Fibroblast of the conjunctiva (primary cell): ENCODE measurements around the gene RSRC1.
A peak's percentile ranks its signal among the peaks of the same experiment; 100 is the strongest.

Source experiments
- DNase-seq: peaks from one replicate; pipeline ENCODE4 v3.0.0-alpha.2; 2010; ENCODE audit warnings: low read depth

Gene RSRC1

DNA sequence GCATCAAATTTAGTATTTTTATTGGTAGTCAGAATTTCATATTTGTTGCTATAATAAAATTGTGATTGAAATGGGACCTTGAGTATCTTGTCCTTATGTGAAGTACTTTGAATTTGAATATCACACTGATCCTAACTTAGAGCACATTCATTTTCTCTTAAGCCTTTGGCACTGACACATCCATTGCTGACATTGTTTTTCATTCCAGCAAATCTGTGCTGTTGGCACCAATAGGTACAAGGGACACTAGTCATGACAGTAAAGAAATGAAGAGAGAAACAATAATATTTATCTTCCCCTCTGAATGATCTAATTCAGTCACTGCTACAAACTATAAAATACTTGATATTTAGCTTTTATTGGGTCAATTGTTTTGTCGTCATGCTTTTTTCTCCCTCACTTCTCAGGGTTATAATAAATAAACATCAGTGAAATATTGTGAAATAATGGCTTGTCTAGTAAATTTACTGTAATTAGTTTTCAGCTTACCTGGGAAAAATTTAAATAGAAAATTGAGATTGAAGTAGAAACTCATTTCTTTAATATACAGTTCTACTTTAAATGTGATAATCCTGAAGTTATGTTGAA, 294.3 kb downstream of the RSRC1 start:
- DNase-seq, result no peak

DNA sequence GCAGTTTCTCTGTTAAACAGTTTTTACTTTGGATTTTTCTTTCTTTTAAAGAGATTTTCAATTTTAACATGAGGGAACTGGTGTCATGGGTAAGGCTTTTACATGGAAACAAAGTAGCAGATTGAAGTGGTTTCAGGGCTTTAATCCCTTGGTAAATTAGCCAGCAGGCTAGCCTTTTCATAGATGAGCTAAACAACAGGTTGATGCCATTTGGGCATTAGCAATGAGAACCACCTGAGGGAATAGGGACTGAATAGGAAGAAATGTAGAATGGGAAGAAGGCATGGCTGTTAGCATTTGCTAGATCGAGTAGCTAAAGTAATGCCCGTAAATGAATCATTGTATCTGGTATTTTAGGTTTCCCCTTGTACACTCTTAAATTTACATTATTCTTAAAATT, 295.6 kb downstream of the RSRC1 start:
- DNase-seq, result no peak

DNA sequence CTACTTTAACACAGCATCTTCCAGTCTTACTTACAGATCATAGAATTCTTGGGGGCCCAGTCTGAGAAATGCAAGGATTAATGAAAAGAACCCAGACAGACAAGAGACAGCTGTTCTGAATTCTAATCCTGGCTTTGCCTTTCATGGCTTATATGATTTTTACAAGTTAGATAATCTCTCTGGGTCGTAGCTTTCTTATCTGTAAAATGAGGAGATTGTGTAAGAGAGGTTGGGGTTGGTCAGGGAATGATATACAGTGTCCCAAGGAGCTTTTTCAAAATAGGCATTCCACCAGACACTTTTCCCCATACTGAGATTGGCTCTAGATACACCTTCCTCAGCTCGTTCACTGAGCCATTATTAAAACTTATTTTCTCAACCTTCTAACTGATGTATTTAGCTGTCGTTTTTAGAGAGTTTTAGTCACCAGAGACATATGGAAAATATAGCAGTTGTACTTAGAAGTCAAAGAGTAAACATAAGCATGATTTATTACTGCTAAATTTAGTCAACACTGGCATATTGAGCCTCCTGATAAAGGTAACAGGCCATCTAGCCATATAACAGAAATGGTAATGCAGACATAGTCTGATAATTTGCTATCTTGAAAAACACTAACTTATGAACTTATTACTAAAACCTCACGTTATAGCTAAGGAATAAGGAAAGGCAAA, 298.1 kb downstream of the RSRC1 start:
- DNase-seq, result no peak

DNA sequence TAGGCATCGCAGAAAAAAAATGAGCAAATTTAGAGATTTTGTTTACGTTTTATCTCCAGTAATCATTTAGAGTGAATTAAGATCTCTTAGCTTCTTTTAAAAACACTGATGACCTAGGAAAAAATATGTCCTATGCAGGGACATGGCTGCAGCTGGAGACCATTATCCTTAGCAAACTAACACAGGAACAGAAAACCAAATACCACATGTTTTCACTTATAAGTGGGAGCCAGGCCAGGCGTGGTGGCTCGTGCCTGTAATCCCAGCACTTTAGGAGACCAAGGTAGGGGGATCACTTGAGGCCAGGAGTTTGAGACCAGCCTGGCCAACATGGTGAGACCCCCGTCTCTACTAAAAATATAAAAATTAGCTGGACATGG, 298.6 kb downstream of the RSRC1 start:
- DNase-seq, result peak; percentile 0

DNA sequence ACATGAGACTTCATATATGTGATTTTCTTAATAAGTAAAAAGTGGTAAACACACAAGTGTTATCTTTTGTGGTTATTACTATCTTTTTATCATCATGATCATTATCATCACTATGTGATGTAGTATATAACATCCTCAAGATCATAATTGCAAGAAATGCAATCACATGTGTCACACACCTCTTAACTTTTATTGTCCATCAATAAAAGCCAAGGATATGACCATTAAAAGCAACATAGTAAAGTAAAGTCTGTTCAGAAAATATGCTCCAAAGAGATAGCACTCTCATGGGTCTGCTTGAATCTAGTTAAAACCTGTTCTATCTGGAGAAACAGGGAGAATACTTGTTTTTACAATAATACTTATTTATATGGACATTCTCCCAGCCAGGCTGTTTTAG, 308.1 kb downstream of the RSRC1 start:
- DNase-seq, result no peak

DNA sequence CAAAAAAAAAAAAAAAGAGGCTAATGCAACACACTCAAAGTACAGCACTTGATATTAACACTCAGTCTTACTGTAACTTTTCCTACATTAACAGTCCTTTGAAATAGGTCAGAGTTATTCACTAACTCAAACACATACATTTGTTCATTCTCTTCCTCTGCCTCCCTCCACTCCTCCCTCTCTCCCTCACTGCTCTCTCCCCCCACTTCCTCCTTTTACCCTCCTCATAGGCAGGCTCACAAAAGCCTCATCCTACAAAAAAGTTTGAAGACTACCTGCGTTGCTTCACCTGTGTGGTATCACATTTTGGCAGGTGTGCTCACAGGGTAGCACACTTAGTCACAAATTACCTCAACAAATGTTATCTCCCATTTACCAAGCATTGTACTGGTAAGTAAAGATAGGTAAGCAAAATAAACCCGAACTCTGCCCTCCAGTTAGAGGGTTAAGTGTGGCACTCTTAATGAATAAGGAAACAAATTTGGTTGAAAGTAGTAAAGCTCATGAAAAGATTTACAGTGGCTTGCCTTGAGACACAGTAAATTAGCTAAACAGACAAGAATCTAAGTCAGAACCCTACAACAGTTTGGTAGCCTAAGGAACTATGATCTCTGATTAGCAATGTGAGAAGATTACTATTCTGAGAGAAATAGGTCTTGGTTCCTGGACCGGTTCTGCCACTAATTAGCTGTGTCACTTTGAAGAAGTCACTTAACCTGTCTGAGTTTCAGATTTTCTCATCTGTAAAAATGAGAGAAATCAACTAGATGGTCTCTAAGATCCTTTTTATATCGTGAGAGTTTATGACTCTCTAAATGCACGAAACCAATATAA, 310.1 kb downstream of the RSRC1 start:
- no peak for DNase-seq

DNA sequence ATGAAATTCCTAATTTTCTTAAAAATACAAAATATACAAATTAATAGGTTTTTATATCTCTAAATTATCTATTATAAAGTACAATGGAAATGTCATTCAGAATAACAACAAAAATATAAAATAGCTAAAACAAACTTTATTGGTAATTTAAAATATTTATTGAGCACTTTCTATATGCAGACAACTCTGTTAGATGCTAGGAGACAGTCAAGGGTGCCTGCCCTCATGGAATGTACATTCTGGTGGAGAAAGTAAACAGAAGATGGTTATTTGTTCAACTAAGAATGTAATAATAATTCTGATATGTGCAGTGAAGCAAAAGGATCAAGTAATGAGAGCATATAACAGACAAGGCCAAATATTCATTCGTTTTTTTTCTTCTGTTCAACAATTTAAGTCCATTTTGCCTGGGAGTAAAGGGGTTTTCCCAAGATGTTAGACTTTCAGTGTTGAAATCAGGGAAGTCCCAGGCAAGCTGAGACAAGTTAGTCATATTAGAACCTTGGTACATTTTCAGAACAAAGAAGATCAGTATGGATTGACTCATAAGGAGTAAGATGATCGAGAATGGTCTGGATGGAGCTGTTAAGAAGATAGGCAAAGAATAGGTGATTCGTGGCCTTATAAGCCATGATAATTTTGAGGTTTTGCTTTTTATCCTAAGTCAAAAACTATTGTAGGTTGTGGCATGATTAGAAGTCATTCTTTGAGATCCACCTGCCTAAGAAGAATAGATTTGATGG, 310.9 kb downstream of the RSRC1 start:
- DNase-seq, result peak; percentile 38

DNA sequence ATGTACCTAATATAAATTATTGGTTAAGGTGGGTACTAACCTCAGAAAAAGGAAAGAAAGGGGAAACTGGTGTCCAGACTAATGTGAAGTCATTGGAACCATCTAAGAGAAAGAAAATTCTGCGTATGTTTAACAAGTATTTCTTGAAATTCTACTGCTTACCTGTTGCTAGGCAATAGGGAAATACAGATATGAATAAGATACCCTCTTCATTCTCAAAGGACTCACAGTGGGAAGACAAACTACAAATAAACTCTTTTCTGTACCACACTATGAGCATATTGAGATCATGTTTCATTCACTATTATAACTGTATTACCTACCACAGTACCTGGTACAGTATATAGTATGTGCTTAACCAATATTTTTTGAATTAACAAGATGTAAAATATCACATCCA, 320.6 kb downstream of the RSRC1 start:
- DNase-seq, result no peak

DNA sequence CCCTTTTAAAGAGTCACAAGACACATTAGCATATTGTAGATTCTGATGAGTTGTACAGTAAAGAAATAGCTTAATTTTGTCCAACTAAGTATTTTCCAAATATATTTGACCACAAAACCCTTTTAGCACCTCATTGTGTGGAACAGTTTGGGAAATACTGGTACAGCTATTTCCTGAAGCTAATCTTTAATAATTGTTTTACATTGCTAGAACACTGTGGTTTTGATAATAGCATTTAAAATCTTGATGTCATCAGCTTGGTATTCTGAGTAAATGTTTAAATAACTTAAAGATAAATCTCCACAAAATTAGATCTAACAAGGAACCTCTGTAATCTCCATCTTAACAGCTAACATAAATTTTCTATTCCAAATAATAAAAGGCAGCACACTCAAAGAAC, 321.1 kb downstream of the RSRC1 start:
- DNase-seq, result no peak

DNA sequence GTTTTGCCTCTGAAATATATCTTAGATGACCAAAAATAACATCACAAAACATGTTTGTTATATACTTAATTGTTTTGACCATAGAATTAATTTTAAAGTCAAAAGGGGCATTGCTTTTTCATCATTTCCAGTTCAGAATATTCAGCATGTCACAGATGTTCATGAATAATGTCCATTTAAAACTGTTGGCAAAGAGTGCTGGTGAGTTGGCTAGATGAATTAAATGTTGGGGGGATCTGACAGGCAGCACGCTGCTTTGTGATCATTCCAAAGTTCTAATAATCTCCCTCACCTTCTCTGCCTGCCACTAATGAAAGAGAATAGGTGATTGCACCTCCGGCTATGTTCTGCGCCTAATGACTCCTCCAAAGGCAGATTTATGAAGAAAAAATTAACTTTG, 321.9 kb downstream of the RSRC1 start:
- DNase-seq, result no peak

DNA sequence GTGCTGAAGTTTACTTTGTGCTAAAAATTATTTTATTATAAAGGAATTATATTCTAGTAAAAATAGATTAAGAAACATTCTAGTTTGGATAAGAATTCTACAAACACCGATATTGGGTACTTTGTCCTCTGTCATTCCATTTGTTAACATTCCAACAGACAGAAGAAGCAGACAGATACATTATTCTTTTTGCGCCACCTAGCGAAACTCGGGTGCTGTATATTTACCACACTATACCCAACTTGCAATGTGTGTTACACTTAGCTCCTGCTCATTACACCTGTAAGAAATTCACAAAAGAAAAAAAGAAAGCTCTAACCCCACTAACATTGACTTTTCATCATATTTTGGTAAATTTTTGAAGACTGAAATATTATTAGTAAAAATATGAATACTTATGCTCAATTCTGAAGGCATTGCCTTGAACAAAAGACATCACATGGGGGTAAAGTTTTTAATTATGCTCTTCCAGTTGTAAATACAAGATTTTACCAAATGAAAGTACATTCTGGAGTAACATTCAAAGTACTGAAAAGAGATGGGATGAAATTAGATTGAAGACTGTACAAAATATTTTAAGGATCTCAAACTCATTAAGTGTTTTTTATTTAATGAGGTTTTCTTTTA, 324.6 kb downstream of the RSRC1 start:
- peak; percentile 65 for DNase-seq

DNA sequence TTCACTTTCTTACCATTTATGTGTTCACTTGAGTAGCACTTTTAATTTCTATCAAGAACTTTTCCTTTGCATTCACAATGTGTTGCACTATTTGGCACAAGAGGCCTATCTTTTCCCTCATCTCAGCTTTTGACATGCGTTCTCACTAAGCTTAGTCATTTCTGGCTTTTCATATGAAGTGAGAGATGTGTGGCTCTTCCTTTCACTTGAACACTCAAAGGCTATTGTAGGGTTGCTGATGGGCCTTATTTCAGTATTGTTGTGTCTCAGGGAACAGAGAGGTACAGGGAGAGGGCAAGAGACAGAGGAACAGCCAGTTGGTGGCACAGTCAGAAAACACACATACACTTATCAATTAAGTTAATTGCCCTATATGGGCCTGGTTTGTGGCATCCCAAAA, 333.7 kb downstream of the RSRC1 start:
- no peak for DNase-seq

DNA sequence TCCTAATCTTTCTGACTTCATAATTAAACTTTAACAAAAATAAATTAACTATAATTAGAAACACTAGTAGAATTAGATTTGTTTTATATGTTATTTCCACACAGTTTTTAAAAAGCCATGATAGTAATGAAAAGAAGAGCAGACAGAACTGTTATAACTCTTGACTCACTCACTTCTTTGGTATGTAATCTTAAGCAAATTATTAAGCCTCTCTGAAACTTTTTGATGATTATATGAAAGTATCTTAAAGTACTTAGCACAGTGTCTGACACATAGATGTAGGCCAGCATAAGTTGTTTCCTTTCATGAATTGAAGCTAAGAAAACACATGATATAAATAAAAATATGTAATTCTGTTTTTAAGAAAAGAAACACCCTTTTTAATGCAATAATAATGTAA, 337.5 kb downstream of the RSRC1 start:
- no peak for DNase-seq

DNA sequence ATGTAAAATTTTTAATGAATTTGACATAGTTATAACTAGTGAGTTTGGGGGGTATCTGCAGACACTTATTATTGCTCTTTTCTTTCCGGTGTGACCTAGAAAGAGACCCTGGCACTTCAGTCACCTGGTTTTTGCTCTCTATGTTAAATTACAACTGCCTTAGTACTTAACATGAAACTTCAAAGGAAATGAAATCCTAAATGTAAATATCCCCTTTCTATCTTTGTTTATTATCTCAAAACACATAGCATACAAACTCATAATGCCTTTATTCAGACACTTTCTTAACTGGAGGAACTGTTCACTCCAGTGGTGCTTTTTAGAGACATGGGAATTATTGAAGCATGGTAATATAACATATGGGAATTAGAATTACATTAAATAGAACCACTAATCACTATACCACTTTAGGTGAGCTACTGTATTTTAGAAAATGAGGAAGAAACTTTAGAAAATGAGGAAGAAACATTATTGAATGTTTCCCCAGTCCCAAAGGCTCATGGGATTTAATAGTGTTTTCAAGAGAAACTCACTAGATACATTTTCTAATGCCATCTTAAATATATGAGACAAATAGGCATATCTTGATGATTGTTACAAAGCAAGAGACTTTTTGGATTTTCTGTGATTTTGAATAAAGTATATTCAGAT, 341.6 kb downstream of the RSRC1 start:
- DNase-seq, result no peak

DNA sequence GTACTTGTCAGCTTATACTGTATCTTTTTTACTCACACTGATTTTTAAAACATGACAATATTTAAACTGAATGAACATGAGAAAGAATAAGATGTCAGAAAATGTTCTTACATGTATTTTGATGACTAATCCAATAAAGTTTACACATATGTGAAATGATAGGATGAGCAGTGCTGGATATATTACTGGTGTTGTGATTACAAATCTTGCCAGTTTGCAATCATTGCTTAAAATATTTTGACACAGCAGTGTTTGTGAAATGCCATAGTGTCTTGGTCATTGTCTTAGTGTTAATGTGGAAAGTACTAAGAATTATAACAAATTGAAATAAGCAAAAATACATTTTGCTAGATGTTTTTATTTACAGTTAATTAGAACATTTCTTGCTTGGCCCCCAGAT, 342.4 kb downstream of the RSRC1 start:
- no peak for DNase-seq

DNA sequence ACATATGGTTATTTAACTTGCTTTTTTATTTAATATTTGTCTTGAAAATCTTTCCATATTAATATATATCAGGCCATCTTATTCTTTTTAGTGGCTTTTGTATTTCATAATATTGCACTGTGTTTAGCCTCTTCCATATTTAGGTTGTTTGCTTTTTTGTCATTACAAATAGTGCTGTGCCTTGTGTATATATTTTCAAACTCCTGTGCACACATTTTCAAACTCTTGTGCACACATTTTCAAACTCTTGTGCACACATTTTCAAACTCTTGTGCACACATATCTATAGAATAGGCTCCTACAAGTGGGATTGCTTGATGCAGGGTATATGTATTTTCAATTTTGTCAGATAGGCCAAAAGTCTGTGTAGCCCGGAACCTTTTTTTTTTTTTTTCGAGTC, 343.1 kb downstream of the RSRC1 start:
- DNase-seq, result no peak

DNA sequence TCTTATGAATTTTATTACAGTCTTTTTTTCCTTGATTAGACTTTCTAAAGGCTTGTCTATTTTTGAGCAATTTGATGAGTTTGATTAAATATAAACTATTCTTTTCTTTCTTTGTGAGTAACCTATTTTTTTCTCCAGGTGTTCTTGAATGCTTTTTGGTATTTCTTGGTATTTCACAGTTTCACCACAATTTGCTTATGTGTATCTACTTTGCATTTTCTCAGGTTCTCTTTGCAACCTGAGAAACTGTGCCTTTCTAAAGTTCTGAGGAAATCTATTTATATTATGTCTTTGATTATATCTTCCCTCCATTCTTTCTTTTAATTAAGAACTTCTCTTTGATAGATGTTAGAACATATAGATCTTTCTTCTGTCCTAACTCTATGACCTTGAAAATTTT, 344.0 kb downstream of the RSRC1 start:
- no peak for DNase-seq

DNA sequence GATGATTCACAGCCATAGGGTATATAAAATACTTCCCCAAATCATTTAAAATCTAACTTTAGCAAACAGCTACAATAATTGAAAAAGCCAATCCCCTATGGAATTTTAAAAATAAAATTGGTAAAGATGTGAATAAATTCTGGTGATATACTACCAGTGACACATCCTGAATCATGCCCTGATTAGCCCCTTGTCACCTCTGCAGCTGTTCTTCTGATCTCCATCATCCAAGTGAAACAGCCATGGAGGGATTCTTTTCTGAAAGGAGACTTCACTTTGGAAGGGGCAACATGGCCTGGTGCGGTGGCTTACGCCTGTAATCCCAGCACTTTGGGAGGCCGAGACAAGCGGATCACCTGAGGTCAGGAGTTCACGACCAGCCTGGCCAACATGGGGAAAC, 345.5 kb downstream of the RSRC1 start:
- DNase-seq, result no peak

DNA sequence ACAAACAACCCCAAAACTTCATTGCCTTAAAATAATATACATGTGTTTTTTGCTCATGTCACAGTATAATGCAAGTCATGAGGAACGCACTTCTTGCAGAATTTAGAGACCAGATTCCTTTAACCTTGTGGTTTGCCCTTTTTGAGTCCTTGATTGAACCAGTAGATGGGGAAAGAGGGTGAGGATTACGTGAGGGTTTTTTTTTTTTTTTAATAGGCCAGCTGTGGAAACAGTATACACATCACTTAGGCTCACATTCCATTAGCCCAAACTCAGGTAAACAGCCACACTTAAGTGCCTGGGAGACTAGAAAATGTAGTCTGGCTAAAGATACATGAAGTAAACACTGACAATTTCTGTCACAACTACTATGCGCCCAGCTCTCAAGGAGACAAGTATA, 346.2 kb downstream of the RSRC1 start:
- no peak for DNase-seq

DNA sequence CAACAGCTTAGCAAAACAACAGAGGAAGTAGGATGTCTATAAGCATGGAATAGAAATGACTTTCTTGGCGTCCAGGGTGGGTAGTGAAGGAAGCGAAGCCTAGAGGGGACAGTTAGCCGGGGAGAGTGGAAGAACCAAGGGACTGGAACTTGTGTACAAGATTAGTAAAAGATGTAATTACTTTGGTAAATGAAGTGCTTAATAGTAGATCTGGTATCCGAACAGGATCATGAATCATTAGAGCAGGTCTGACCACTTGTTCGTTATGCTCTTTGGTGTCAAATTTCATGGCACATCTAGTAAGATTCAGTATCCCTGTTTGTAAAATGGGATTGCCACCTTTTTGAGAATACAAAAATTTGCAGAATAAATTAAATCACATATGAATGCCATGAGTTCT, 348.6 kb downstream of the RSRC1 start:
- DNase-seq, result no peak

DNA sequence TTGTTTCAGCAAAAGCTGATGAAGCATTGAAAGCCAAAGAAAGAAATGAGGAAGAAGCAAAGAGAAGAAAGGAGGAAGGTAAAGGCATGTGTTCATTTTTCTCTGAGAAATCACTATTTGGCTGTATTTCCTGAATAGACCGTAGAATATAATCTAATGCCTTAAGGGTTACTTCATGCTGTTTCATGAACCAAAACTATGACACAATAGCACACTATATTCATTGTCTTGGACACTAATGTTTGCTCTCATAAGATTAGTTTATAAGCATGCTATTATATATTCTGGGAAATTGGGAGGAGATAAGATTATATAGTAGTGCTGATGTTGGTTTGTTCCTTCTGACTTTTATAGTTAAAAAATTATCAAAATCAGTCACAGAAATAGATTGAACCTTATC, 351.0 kb downstream of the RSRC1 start:
- no peak for DNase-seq

DNA sequence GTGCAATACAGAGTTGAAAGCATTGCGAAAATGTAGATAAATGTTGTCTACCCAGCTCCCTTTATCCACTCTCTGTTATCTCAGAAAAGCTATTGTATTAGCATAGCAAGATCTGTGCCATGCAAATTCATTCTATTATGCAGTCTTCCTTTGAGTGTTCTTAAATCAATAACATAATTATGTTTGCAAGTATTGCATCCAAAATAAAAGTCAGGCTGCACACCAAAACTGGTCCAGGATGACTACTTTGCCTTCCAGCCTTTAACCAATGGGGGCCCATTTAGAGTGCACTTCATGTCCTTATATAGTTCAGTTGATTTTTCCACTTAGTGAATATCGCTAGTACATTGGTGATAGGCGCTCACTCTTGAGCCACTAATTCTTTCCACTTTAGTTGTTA, 353.7 kb downstream of the RSRC1 start:
- DNase-seq, result no peak
